Tibial artery (tissue), 4 donors: ENCODE data around the gene EEF1AKMT4.

Source experiments
- DNase-seq, 2 donors: peaks; one replicate each; pipeline ENCODE4 v3.0.0-alpha.2; 2019
- H3K27ac ChIP-seq, 2 donors: fragments of 200-600 bp; sonication (generic) in 1 of 2; 1 replicate in 1 of 2; 2 replicates in 1 of 2; pipeline ENCODE4 v1.5.1; 2018 to 2019; ENCODE audit warnings: mild to moderate bottlenecking in 1 of 2
- H3K27me3 ChIP-seq, 2 donors: fragments of 200-600 bp; sonication (generic) in 1 of 2; one replicate each; pipeline versions ENCODE4 v1.5.1 to v1.6.0; 2016 to 2019
- H3K36me3 ChIP-seq, 3 donors: fragments of 200-600 bp; sonication (generic) in 2 of 3; one replicate each; pipeline ENCODE4 v1.5.1; 2016 to 2019; ENCODE audit warnings: mild to moderate bottlenecking in 2 of 3
- H3K4me1 ChIP-seq, 4 donors: fragments of 200-600 bp; sonication (generic) in 2 of 4; 1 replicate in 3 of 4; 2 replicates in 1 of 4; pipeline ENCODE4 v1.5.1; 2016 to 2019
- H3K4me3 ChIP-seq, 2 donors: fragments of 200-600 bp; sonication (generic) in 1 of 2; 1 replicate in 1 of 2; 2 replicates in 1 of 2; pipeline ENCODE4 v1.5.1; 2018 to 2019; ENCODE audit warnings: mild to moderate bottlenecking in 2 of 2
- H3K9me3 ChIP-seq, 3 donors: fragments of 200-600 bp; sonication (generic) in 1 of 3; one replicate each; pipeline ENCODE4 v1.5.1; 2016 to 2019
- intact Hi-C: fragments of 100-400 bp; cut with DNase I; formaldehyde crosslinking; loops from one replicate; pipeline ENCODE4 v1.15.0; 2023; ENCODE audit warnings: low total_unique reads
- TF ChIP-seq, protein P1 (sequence below), 2 experiments: fragments of 200-600 bp in 1 of 2; fragments of 450-650 bp in 1 of 2; IDR thresholded peaks; one replicate each; pipeline ENCODE4 v1.5.1; 2017 to 2019; ENCODE audit warnings: antibody characterized with exemption in 2 of 2, mild to moderate bottlenecking in 1 of 2, moderate library complexity in 1 of 2

EEF1AKMT4 gene

DNA sequence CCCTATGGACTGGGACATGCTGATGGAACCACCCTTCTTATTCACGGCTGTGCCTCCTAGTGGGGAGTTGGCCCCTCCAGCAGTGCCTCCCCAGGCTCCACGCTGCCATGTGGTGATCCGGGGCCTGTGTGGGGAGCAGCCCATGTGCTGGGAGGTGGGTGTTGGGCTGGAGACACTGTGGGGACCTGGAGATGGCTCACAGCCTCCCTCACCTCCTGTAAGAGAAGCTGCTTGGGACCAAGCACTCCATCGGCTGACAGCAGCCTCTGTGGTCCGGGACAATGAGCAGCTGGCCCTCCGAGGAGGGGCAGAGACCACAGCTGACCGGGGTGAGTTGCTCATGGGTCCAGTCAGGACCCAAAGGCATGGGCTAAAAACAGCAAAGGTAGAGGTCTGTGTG is 9.8 kb upstream of the EEF1AKMT4 start:
- Histone ChIP-seq H3K4me3 (no peak overlapping the region), H3K9me3 (no peaks in the 10 kb centered on the region), H3K36me3 (peaks cover 23 to 34% (median 24%) of the 10 kb centered on the region in 3 donors), H3K4me1 (peaks cover 0 to 8% (median 4%) of the 10 kb centered on the region in 4 donors), H3K27me3 (peaks cover 0 to 29% of the 10 kb centered on the region in 2 donors), H3K27ac (no peak overlapping the region)
- peak in 1 of 2 donors; percentile 53 for DNase-seq
- intact Hi-C loops = loop anchor here (10.0 kb wide), 1 partner anchor 225 kb away; the partner anchor contains the start of gene ABCC5
- TF ChIP-seq, protein P1, sequence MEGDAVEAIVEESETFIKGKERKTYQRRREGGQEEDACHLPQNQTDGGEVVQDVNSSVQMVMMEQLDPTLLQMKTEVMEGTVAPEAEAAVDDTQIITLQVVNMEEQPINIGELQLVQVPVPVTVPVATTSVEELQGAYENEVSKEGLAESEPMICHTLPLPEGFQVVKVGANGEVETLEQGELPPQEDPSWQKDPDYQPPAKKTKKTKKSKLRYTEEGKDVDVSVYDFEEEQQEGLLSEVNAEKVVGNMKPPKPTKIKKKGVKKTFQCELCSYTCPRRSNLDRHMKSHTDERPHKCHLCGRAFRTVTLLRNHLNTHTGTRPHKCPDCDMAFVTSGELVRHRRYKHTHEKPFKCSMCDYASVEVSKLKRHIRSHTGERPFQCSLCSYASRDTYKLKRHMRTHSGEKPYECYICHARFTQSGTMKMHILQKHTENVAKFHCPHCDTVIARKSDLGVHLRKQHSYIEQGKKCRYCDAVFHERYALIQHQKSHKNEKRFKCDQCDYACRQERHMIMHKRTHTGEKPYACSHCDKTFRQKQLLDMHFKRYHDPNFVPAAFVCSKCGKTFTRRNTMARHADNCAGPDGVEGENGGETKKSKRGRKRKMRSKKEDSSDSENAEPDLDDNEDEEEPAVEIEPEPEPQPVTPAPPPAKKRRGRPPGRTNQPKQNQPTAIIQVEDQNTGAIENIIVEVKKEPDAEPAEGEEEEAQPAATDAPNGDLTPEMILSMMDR (IDR thresholded peaks at IDR 0.05) = no peak

DNA sequence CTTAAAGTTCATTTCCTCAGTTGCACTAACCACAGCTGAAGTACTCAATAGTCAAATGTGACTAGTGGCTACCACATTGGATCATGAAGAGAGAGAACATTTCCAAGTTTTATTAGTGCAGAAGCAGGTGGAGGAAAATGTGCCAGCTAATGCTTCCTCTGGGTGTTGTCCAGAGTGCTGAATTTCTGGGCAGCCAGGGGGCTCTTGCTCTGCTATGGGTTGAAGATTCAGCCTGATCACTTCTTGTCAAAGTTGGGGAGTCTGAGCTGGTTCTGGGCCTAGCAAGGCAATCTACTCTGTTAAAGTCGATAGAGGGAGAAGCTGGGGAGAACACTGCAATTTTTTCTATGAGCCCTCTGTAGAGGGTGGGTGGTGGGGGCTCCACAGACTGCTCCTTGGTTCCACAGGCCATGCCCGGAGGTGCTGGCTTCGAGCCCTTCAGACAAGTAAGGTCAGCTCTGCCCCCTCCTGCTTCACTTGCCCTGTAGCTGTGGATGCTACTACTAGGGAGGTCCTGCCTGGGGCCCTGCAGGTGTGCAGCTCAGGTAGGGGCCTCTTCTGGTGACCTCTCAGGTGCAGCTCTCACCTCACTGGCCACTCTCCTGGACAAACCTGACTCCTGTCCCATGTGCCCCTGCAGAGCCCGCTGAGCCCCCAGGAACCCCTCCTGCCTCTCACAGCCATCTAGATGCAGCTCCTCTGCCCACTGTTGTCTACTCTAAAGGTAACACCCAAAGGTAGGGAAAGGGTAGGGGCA is 8.9 kb upstream of the EEF1AKMT4 start:
- TF ChIP-seq, protein P1 (IDR thresholded peaks at IDR 0.05) = no peak
- Histone ChIP-seq H3K9me3 (no peaks in the 10 kb centered on the region), H3K27ac (no peak overlapping the region), H3K36me3 (peaks cover 32 to 43% (median 32%) of the 10 kb centered on the region in 3 donors), H3K4me1 (peaks cover 0 to 8% (median 4%) of the 10 kb centered on the region in 4 donors), H3K27me3 (peaks cover 0 to 29% of the 10 kb centered on the region in 2 donors), H3K4me3 (no peak overlapping the region)
- intact Hi-C loops = loop anchor here (10.0 kb wide), 1 partner anchor 226 kb away; the partner anchor contains the start of gene ABCC5
- DNase-seq = no peak

DNA sequence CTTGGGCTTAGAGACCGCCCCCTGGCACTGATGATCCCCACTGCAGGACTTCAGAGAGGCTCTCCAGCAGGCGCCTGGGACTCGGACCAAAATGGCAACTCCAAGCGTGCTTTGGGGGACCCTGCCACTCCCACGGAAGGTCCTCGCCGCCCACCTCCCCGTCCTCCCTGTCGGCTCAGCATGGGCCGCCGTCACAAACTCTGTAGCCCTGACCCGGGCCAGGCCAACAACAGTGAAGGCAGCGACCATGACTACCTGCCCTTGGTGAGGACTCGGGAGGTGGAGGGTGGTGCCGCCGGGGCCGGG is 8.4 kb upstream of the EEF1AKMT4 start:
- Histone ChIP-seq H3K36me3 (peaks cover 32 to 46% (median 34%) of the 10 kb centered on the region in 3 donors), H3K27ac (no peak overlapping the region), H3K4me3 (no peak overlapping the region), H3K27me3 (peaks cover 0 to 24% of the 10 kb centered on the region in 2 donors), H3K9me3 (no peaks in the 10 kb centered on the region), H3K4me1 (peaks cover 0 to 8% (median 4%) of the 10 kb centered on the region in 4 donors)
- TF ChIP-seq, protein P1 (IDR thresholded peaks at IDR 0.05) = no peak
- intact Hi-C loops = loop anchor here (10.0 kb wide), 1 partner anchor 226 kb away; the partner anchor contains the start of gene ABCC5
- no peak for DNase-seq

DNA sequence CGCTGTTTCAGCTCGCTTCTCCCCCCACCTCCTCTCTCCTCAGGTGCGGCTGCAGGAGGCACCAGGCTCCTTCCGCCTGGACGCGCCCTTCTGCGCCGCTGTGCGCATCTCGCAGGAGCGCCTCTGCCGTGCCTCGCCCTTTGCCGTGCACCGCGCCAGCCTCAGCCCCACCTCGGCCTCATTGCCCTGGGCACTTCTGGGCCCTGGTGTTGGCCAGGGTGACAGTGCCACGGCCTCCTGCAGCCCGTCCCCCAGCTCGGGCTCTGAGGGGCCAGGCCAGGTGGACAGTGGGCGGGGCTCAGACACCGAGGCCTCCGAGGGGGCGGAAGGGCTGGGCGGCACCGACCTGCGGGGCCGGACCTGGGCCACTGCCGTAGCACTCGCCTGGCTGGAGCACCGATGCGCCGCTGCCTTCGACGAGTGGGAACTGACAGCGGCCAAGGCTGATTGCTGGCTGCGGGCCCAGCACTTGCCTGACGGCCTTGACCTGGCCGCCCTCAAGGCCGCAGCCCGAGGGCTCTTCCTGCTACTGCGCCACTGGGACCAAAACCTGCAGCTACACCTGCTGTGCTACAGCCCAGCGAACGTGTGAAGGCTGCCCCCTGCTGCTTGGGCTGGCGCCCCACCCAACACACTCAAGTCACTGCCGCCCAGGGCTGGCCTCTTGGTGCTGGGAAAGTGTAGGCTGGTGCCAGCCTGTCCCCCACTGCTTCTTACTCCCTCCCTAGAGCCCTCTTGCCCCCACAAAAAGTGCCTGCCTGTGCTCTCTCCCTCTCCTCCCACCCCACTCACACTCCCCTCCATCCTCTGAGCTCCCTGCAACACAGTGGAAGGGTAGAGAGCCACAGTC is 7.8 kb upstream of the EEF1AKMT4 start:
- TF ChIP-seq, protein P1 (IDR thresholded peaks at IDR 0.05) = peak in 1 of 2 experiments; percentile 29
- Histone ChIP-seq H3K27ac (no peak overlapping the region), H3K36me3 (peaks cover 32 to 46% (median 34%) of the 10 kb centered on the region in 3 donors), H3K27me3 (peaks cover 0 to 19% of the 10 kb centered on the region in 2 donors), H3K4me1 (peaks cover 0 to 8% (median 4%) of the 10 kb centered on the region in 4 donors), H3K4me3 (no peak overlapping the region), H3K9me3 (no peaks in the 10 kb centered on the region)
- DNase-seq = no peak
- intact Hi-C loops = loop anchor here (10.0 kb wide), 1 partner anchor 227 kb away; the partner anchor contains the start of gene ABCC5

DNA sequence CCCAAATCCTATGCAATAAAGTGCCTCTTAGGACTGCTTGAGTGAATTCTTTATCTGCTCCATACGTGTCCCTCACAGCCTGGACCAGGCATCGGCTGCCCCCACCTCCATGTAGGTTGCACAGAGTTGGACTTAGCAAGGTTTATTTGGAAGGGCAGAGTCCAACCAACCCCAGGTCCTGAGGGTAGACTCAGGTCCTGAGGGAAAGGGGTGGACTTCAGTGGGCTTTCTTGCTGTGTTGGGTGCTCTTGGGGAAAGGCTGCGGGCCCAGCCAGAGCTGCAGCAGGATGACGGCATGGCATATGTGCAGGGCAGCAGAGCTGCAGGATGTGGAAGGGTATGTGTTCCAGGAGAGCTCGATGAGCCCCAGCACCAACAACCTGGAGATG is 7.2 kb upstream of the EEF1AKMT4 start:
- no peak overlapping the region for H3K4me3 ChIP-seq
- DNase-seq = no peak

More for the DNA sequence above, 7.2 kb upstream of the EEF1AKMT4 start:
- TF ChIP-seq, protein P1 (IDR thresholded peaks at IDR 0.05) = no peak
- Histone ChIP-seq H3K4me1 (peaks cover 0 to 9% (median 4%) of the 10 kb centered on the region in 4 donors), H3K36me3 (peaks cover 32 to 46% (median 34%) of the 10 kb centered on the region in 3 donors), H3K9me3 (no peaks in the 10 kb centered on the region), H3K27ac (no peak overlapping the region), H3K27me3 (peaks cover 0 to 13% of the 10 kb centered on the region in 2 donors)
- intact Hi-C loops = loop anchor here (10.0 kb wide), 1 partner anchor 227 kb away; the partner anchor contains the start of gene ABCC5
